ENCODE results near the gene OR1E2.

Gene OR1E2

DNA sequence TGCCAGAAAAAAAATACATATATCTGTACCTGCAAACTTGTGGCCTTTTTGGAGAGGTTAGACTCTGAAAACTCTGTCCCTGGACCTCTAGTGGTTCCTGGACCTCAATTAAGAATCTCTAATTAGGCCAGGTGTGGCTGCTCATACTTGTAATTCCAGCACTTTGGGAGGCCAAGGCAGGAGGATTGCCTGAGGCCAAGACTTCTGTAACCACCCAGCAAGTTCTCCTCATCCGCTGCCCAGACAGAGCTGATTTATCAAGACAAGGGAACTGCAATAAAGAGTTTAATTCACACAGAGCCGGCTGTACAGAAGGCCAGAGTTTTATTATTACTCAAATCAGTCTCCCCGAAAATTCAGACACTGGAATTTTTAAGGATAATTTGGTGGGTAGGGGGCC, 46.3 kb upstream of the OR1E2 start:
- TF ChIP-seq, protein P1, sequence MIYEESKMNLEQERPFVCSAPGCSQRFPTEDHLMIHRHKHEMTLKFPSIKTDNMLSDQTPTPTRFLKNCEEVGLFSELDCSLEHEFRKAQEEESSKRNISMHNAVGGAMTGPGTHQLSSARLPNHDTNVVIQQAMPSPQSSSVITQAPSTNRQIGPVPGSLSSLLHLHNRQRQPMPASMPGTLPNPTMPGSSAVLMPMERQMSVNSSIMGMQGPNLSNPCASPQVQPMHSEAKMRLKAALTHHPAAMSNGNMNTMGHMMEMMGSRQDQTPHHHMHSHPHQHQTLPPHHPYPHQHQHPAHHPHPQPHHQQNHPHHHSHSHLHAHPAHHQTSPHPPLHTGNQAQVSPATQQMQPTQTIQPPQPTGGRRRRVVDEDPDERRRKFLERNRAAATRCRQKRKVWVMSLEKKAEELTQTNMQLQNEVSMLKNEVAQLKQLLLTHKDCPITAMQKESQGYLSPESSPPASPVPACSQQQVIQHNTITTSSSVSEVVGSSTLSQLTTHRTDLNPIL (CRISPR knock-in tag; IDR thresholded peaks at IDR 0.05; ENCODE audit: low read depth) = no peak
- TF ChIP-seq ZNF8 (CRISPR knock-in tag; IDR thresholded peaks at IDR 0.05) (no peak), ZFP30 (CRISPR knock-in tag; IDR thresholded peaks at IDR 0.05) (no peak), ZNF565 (CRISPR knock-in tag; conservative IDR thresholded peaks at IDR 0.05; ENCODE audit: low read depth) (no peak), TCF4 (CRISPR knock-in tag; IDR thresholded peaks at IDR 0.05; ENCODE audit: borderline replicate concordance) (no peak), ZFP3 (CRISPR knock-in tag; IDR thresholded peaks at IDR 0.05) (no peak), OSR1 (CRISPR knock-in tag; IDR thresholded peaks at IDR 0.05) (no peak), POU6F1 (CRISPR knock-in tag; IDR thresholded peaks at IDR 0.05; ENCODE audit: borderline replicate concordance, low read depth) (no peak), CSRNP3 (CRISPR knock-in tag; IDR thresholded peaks at IDR 0.05) (no peak), ZC3H10 (CRISPR knock-in tag; IDR thresholded peaks at IDR 0.05) (no peak), ARNTL (CRISPR knock-in tag; IDR thresholded peaks at IDR 0.05; ENCODE audit: borderline replicate concordance, low read depth) (no peak), GLIS3 (CRISPR knock-in tag; IDR thresholded peaks at IDR 0.05) (no peak), ESRRG (CRISPR knock-in tag; IDR thresholded peaks at IDR 0.05) (no peak)
- TF ChIP-seq, protein P2, sequence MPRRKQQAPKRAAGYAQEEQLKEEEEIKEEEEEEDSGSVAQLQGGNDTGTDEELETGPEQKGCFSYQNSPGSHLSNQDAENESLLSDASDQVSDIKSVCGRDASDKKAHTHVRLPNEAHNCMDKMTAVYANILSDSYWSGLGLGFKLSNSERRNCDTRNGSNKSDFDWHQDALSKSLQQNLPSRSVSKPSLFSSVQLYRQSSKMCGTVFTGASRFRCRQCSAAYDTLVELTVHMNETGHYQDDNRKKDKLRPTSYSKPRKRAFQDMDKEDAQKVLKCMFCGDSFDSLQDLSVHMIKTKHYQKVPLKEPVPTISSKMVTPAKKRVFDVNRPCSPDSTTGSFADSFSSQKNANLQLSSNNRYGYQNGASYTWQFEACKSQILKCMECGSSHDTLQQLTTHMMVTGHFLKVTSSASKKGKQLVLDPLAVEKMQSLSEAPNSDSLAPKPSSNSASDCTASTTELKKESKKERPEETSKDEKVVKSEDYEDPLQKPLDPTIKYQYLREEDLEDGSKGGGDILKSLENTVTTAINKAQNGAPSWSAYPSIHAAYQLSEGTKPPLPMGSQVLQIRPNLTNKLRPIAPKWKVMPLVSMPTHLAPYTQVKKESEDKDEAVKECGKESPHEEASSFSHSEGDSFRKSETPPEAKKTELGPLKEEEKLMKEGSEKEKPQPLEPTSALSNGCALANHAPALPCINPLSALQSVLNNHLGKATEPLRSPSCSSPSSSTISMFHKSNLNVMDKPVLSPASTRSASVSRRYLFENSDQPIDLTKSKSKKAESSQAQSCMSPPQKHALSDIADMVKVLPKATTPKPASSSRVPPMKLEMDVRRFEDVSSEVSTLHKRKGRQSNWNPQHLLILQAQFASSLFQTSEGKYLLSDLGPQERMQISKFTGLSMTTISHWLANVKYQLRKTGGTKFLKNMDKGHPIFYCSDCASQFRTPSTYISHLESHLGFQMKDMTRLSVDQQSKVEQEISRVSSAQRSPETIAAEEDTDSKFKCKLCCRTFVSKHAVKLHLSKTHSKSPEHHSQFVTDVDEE (CRISPR knock-in tag; IDR thresholded peaks at IDR 0.05) = no peak
- ATAC-seq = no peak

- TF ChIP-seq POU6F1 (CRISPR knock-in tag; IDR thresholded peaks at IDR 0.05; ENCODE audit: borderline replicate concordance, low read depth) (no peak), BACH2 (CRISPR knock-in tag; IDR thresholded peaks at IDR 0.05; ENCODE audit: borderline replicate concordance) (no peak)
- TF ChIP-seq, protein P2 (CRISPR knock-in tag; IDR thresholded peaks at IDR 0.05) = no peak
- no peak for ATAC-seq
Observed at GRCh38 chr17:3475812-3476610, 42.4 kb upstream of the OR1E2 start, which contains the start of gene ASPA. Gene ASPA, plus strand, starts transcription at chr17:3475997. Its CDS starts 163 bp downstream, at chr17:3476160.

DNA sequence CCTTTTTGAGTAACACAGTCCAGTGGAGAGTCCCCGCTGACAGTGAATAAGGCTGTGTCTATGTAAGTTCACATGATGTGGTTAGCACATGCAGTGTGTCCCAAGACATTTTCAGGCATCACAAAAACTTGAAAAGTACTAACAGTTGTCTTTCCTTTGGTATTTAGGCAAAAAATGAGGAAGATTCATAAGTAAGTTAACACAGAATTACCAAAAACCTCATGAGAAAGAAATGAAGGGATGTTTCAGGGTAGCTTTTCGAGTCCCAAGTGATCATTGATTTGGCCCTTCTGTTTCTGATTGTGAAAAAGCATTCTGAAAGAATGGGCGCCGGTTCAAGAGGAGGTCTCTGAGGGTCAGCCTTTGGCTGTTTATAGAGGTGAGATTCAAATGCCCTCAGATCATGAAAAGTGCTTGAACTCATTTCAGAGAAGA, 41.6 kb upstream of the OR1E2 start:
- no peak for ATAC-seq
- no peak for TF ChIP-seq POU6F1 (CRISPR knock-in tag; IDR thresholded peaks at IDR 0.05; ENCODE audit: borderline replicate concordance, low read depth)
- TF ChIP-seq PATZ1 (CRISPR knock-in tag; IDR thresholded peaks at IDR 0.05; ENCODE audit: borderline replicate concordance) = no peak
- no peak for TF ChIP-seq ZFP3 (CRISPR knock-in tag; IDR thresholded peaks at IDR 0.05)
- no peak for TF ChIP-seq OSR1 (CRISPR knock-in tag; IDR thresholded peaks at IDR 0.05)
- TF ChIP-seq TOX (CRISPR knock-in tag; IDR thresholded peaks at IDR 0.05; ENCODE audit: borderline replicate concordance) = no peak
- TF ChIP-seq CSRNP3 (CRISPR knock-in tag; IDR thresholded peaks at IDR 0.05) = no peak
- TF ChIP-seq ESRRG (CRISPR knock-in tag; IDR thresholded peaks at IDR 0.05) = no peak
- TF ChIP-seq ZC3H10 (CRISPR knock-in tag; IDR thresholded peaks at IDR 0.05) = no peak
- no peak for TF ChIP-seq ZFP30 (CRISPR knock-in tag; IDR thresholded peaks at IDR 0.05)

Data from SK-N-SH treated with all-trans-retinoic acid at 6 μM for 48 hours (cell line).